ENCODE measurements around the gene ZNF185. TPM values are rescaled to one million over a fixed set of nuclear protein-coding genes. Genes with fewer than 3 reads are reported as not detected.

Gene ZNF185
- total RNA-seq: 10.3 and 11.7 TPM in 2 replicates
- 9.2 and 10.8 TPM in 2 replicates for polyA plus RNA-seq

- no peaks in the 10 kb centered on the region for H3K36me3 ChIP-seq
- no peaks in the 10 kb centered on the region for H3K9me3 ChIP-seq (ENCODE audit: low read depth)
- peak within 1 kb of the TSS; percentile 26 for H3K4me3 ChIP-seq
- no peak for TF ChIP-seq CTCF (IDR thresholded peaks at IDR 0.05; ENCODE audit: low read depth, low read length)
- H3K27ac ChIP-seq: no peak within 1 kb of the TSS
- DNase-seq (ENCODE audit: low read depth in 1 of 2, low spot score in 1 of 2): peak; percentile 58 to 74
- no peaks in the 10 kb centered on the region for H3K27me3 ChIP-seq
- no peaks in the 10 kb centered on the region for H3K4me1 ChIP-seq (ENCODE audit: low read depth)
Measured at GRCh38 chrX:152897222-152898131, at the start of gene ZNF185. Gene ZNF185 (plus strand): TSS chrX:152898067. CDS start chrX:152914490, 16,423 bp downstream.

- Histone ChIP-seq H3K36me3 (no peaks in the 10 kb centered on the region), H3K9me3 (ENCODE audit: low read depth) (no peaks in the 10 kb centered on the region), H3K4me1 (ENCODE audit: low read depth) (no peaks in the 10 kb centered on the region), H3K4me3 (no peak overlapping the region), H3K27me3 (no peaks in the 10 kb centered on the region), H3K27ac (no peak overlapping the region)
- DNase-seq (ENCODE audit: low read depth in 1 of 2, low spot score in 1 of 2): no peak
- no peak for TF ChIP-seq CTCF (IDR thresholded peaks at IDR 0.05; ENCODE audit: low read depth, low read length)
Measured at GRCh38 chrX:152850465-152850864, 47.4 kb upstream of the ZNF185 start.

- no peak for TF ChIP-seq CTCF (IDR thresholded peaks at IDR 0.05; ENCODE audit: low read depth, low read length)
- H3K27me3 ChIP-seq: no peaks in the 10 kb centered on the region
- H3K9me3 ChIP-seq (ENCODE audit: low read depth): no peaks in the 10 kb centered on the region
- peaks cover under 1% of the 10 kb centered on the region for H3K36me3 ChIP-seq
- no peak overlapping the region for H3K27ac ChIP-seq
- H3K4me1 ChIP-seq (ENCODE audit: low read depth): no peaks in the 10 kb centered on the region
- H3K4me3 ChIP-seq: no peak overlapping the region
- DNase-seq (ENCODE audit: low read depth in 1 of 2, low spot score in 1 of 2): no peak
Measured at GRCh38 chrX:152853986-152854385, 43.9 kb upstream of the ZNF185 start.

GRCh38 chrX:152861116-152861515, 36.8 kb upstream of the ZNF185 start:
- DNase-seq (ENCODE audit: low read depth in 1 of 2, low spot score in 1 of 2): peak in 1 of 2 donors; percentile 3
- Histone ChIP-seq H3K4me1 (ENCODE audit: low read depth) (no peaks in the 10 kb centered on the region), H3K9me3 (ENCODE audit: low read depth) (no peaks in the 10 kb centered on the region)

GRCh38 chrX:152861826-152862225, 36.0 kb upstream of the ZNF185 start:
- no peak for TF ChIP-seq CTCF (IDR thresholded peaks at IDR 0.05; ENCODE audit: low read depth, low read length)

More at GRCh38 chrX:152861116-152861515, 36.8 kb upstream of the ZNF185 start:
- H3K27me3 ChIP-seq: no peaks in the 10 kb centered on the region
- peaks cover 8% of the 10 kb centered on the region for H3K36me3 ChIP-seq
- no peak overlapping the region for H3K27ac ChIP-seq
- TF ChIP-seq CTCF (IDR thresholded peaks at IDR 0.05; ENCODE audit: low read depth, low read length): no peak
- H3K4me3 ChIP-seq: no peak overlapping the region

More at GRCh38 chrX:152861826-152862225, 36.0 kb upstream of the ZNF185 start:
- no peak overlapping the region for H3K27ac ChIP-seq
- no peaks in the 10 kb centered on the region for H3K4me1 ChIP-seq (ENCODE audit: low read depth)
- H3K4me3 ChIP-seq: no peak overlapping the region
- no peaks in the 10 kb centered on the region for H3K27me3 ChIP-seq
- H3K9me3 ChIP-seq (ENCODE audit: low read depth): no peaks in the 10 kb centered on the region
- no peak for DNase-seq (ENCODE audit: low read depth in 1 of 2, low spot score in 1 of 2)
- H3K36me3 ChIP-seq: peaks cover 8% of the 10 kb centered on the region

Measured in cardiac muscle cell (in vitro differentiated cells and primary cell).